WI38 (cell line): ENCODE results near the gene BICRAL.

Experiments
- H3K4me3 ChIP-seq: 2 replicates; pipeline ENCODE4 v1.5.1; 2011; ENCODE audit warnings: low read depth, mild to moderate bottlenecking, control low read depth, low read length
- TF ChIP-seq, protein P1 (sequence below): IDR thresholded peaks from 2 replicates; pipeline ENCODE4 v1.5.1; 2012; ENCODE audit warnings: low read depth, mild to moderate bottlenecking, control low read depth, low read length

BICRAL gene

DNA sequence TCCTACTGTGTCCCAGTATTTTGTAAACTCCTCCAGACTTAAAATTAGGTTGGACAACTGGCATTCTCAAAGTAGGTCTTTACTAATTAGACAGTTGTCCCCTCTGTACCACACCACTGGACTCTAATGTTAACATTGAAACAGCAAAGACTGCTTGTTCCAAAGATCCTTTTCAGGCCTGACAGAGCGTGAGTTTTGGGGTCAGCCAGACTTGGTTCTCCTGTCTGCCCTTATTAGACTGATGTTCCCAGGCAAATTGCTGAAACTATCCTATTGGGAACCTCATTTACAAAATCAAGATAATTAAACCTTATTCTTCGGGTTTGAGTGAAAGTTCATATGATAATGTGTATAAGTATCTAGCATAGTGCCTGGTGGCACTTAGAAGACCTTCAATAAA is 3.7 kb upstream of the BICRAL start:
- H3K4me3 ChIP-seq, result no peak overlapping the region
- TF ChIP-seq, protein P1, sequence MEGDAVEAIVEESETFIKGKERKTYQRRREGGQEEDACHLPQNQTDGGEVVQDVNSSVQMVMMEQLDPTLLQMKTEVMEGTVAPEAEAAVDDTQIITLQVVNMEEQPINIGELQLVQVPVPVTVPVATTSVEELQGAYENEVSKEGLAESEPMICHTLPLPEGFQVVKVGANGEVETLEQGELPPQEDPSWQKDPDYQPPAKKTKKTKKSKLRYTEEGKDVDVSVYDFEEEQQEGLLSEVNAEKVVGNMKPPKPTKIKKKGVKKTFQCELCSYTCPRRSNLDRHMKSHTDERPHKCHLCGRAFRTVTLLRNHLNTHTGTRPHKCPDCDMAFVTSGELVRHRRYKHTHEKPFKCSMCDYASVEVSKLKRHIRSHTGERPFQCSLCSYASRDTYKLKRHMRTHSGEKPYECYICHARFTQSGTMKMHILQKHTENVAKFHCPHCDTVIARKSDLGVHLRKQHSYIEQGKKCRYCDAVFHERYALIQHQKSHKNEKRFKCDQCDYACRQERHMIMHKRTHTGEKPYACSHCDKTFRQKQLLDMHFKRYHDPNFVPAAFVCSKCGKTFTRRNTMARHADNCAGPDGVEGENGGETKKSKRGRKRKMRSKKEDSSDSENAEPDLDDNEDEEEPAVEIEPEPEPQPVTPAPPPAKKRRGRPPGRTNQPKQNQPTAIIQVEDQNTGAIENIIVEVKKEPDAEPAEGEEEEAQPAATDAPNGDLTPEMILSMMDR, result no peak

DNA sequence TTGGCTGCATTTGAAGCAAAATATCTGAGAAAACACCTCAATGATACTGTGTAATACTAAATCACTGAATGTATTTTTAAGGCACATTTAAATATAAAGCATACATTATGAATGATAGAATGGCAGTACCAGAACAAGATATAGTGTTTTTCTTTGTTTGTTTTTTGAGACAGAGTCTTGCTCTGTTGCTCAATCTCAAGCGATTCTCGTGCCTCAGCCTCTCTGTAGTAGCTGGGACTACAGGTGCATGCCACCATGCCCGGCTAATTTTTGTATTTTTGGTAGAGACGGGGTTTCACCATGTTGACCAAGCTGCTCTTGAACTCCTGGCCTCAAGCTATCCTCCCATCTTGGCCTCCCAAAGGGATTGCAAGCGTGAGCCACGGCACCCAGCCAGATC is 2.3 kb upstream of the BICRAL start:
- TF ChIP-seq, protein P1, result no peak
- H3K4me3 ChIP-seq, result no peak overlapping the region

DNA sequence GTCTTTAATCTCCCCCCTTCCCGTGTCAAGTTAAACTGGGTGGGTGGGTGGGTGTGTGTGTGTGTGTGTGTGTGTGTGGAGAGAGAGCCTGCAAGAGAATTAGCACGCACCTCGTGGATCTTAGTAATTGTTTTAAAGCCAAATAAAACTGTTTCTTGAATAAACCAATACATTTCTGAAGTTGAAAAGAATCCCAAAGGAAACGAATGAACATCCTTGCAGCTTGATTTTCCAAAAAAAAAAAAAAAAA is 381 bp upstream of the BICRAL start:
- peak overlapping the region; percentile 80 for H3K4me3 ChIP-seq

DNA sequence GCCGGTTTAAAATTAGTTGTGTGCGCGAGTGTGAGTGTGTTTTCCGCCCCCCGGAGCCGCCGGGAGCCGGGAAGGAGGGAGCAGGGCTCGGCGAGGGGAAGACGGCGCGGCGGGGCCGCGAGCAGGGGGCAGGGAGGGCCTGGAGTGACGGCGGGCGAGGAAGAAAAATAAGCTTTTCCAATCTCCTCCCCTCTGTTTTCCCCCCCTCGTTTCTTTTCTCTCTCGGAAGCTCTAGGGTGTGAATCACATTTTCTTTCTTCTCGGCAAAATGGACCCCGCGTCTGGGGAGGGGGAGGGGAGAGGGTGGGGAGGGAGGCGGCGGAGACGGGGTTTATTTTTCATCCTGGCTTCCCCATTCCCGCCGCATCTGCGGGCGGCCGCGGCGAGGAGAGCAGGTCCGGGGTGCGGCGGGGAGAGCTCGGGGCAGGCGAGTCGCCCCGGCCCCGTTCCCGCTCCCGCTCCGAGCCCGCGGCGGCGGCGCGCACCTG is 881 bp downstream of the BICRAL start:
- peak overlapping the region; percentile 80 for H3K4me3 ChIP-seq
- TF ChIP-seq, protein P1, result no peak

More for the DNA sequence above, 381 bp upstream of the BICRAL start:
- TF ChIP-seq, protein P1, result no peak

DNA sequence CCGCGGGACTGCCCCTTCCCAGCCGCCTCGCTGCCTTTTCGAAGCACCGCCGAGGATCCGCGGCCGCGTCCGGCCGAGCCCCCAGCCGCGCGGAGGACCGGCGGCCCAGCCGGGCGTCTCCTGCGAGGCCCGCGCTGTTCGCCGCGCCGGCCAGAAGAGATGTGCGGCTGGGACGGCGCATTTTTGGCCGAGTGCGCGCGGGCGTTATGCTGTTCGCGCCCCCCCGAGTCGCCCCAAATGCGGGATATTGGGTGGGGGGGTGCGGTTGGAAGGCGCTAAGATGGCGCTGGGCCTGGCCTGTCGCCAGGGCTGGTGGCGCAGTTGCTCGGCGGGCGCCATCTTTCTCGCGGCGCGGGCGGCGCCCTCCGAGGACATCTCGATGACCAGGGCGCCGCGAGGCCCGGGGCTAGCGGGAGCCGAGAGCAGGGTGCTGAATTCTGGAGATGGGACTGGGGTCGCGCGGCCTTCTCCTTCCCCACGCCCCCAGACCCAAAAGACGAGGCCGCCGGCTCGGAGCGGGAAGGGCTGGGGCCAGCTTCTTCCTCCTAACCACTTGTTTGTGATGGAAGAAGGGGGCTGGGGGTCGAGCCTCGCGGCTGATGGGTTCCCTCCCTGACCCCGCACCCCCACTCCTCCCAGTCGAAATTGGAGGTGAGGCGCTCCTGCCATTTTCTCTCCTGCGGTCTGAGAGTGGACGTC is 1.5 kb downstream of the BICRAL start:
- TF ChIP-seq, protein P1, result no peak
- peak overlapping the region; percentile 80 for H3K4me3 ChIP-seq

DNA sequence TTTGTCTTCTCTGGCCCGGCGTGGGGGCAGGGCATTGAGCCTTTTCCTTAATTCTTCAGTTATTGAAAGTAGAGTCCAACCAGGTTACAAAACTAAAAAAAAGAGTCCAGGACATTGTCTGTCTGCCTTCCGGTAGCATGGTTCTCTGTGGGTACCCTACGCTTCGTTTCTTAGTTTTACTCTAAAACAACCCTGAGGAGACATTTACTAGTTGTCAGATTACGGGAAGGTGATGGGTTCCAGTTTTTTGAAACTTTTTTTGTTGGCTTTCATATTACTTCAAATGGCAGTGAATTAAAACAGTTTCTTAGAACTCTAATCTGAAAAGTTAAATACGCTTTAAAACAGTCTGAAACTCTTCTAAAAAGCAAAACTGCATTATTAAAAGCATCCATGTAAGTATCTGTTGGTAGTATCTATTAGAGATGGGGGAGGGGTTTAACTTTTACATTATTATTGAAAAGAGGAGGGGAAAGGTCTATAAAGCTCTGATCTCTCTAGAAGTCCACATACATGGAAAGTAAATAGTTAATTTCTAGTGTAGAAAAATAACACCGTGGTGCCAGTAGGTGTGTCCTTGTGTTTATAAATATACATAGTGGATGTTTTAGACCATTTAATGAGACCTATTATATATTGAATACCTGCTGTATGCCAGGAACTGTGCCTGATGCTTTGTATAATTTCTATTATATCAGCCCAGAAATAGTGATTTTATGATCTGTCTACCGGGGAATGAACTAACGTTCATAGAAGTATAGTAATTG is 2.2 kb downstream of the BICRAL start:
- TF ChIP-seq, protein P1, result no peak

DNA sequence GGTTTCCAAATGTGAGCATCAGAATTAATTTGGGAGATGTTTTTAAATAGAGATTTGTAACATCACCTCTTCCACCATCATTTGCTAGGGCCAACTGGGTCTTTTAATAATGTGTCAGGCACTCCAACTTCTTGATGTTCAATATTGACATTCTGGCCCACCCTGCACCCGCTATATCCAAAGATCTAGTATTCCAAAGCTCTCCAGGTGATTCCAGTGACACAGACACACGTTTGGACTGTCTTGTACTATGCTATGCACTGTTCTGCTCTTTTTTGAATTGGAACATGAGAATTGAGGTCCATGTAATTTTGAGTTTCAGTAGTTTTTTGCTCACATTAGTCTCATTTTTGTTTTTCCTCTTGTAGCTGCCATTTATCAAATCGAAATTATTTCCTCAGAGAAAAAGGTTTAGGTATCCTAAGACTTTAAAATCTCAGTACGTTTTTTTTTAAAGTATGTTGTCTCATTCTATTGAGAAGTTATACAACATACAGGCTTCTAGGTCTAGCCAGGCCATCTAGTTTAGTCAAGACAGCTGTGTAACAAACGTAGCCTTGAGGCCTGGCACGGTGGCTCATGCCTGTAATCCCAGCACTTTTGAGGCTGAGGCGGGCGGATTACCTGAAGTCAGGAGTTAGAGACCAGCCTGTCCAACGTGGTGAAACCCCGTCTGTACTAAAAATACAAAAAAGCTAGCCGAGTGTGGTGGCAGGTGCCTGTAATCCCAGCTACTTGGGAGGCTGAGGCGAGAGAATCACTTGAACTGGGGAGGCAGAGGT is 3.1 kb downstream of the BICRAL start:
- TF ChIP-seq, protein P1, result no peak
- H3K4me3 ChIP-seq, result peak overlapping the region; percentile 80

More for the DNA sequence above, 2.2 kb downstream of the BICRAL start:
- peak overlapping the region; percentile 80 for H3K4me3 ChIP-seq
